Mammary epithelial cell (primary cell): ENCODE measurements around the gene KRTAP5-10.

Source experiments
- CTCF ChIP-seq, 2 donors: IDR thresholded peaks in 1 of 2; conservative IDR thresholded peaks in 1 of 2; 2 replicates each; pipeline ENCODE4 v1.5.1; 2011 to 2012; ENCODE audit warnings: inconsistent platforms in 2 of 2, low read length in 2 of 2, mild to moderate bottlenecking in 2 of 2, control low read depth in 1 of 2, low read depth in 1 of 2; ENCODE audit not compliant: insufficient read depth in 1 of 2; ENCODE audit errors: extremely low read depth in 1 of 2
- EZH2 ChIP-seq: IDR thresholded peaks from 2 replicates; pipeline ENCODE4 v1.6.1; 2012; ENCODE audit warnings: low read length, inconsistent platforms, borderline replicate concordance

DNA sequence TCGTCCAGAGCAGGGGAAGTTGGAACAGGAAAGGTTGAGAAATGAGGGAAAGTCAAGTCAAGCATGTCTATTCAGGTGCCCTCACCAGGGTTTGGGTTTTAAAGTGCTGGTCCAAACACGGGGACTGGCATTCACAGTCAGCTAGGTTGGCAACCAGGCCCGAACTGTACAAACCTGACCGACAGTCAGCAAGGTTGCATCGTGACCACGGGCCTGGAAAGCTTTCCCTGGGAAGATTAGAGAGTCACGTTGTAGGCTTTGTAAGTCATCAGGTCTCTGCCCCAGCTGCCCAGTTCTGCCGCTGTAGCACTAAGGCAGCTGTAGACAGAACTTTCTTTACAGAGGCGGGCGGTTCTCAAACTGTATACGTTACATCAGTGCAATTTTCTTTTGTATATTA lies 7.4 kb downstream of the KRTAP5-10 start:
- TF ChIP-seq CTCF (conservative IDR thresholded peaks at IDR 0.05 in 1 of 2, IDR thresholded peaks at IDR 0.05 in 1 of 2; ENCODE audit: extremely low read depth in 1 of 2, insufficient read depth in 1 of 2, low read depth in 1 of 2, low read length in 2 of 2) (no peak), EZH2 (no peak)
